ENCODE measurements around the gene CFAP46. TPM values are rescaled to one million over a fixed set of nuclear protein-coding genes. Genes with fewer than 3 reads are reported as not detected.

Gene CFAP46
- polyA plus RNA-seq, 3 donors, result 0.07 TPM; not detected in 2

GRCh38 chr10:132840698-132841614 lies 101.4 kb downstream of the CFAP46 start:
- no peak overlapping the region for H3K4me3 Mint-ChIP-seq
- TF ChIP-seq, protein P1, sequence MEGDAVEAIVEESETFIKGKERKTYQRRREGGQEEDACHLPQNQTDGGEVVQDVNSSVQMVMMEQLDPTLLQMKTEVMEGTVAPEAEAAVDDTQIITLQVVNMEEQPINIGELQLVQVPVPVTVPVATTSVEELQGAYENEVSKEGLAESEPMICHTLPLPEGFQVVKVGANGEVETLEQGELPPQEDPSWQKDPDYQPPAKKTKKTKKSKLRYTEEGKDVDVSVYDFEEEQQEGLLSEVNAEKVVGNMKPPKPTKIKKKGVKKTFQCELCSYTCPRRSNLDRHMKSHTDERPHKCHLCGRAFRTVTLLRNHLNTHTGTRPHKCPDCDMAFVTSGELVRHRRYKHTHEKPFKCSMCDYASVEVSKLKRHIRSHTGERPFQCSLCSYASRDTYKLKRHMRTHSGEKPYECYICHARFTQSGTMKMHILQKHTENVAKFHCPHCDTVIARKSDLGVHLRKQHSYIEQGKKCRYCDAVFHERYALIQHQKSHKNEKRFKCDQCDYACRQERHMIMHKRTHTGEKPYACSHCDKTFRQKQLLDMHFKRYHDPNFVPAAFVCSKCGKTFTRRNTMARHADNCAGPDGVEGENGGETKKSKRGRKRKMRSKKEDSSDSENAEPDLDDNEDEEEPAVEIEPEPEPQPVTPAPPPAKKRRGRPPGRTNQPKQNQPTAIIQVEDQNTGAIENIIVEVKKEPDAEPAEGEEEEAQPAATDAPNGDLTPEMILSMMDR (IDR thresholded peaks at IDR 0.05), result no peak
- H3K27me3 ChIP-seq (ENCODE audit: control insufficient read depth in 2 of 2, insufficient read depth in 2 of 2, low read length in 2 of 2), result no peaks in the 10 kb centered on the region

DNA sequence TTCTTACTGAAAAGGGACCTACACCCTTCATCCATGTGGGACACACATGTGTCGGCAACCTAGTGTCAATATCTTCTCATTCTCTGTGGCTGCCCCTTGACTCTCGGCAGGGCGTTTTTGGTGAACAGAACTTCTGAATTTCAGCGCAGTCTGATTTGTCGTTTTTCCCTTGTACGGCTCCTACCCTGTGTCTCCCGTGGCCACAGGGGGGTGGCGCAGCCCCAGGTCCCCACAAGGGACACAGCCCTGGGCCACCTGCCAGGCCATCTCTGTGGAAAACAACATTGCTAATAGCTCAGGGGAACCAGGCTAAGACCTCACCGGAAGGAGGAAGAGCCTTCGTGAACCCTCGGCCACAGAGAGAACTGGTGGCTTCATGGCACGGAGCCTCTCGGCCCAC lies 103.3 kb downstream of the CFAP46 start:
- Mint-ChIP-seq H3K4me1 (no peaks in the 10 kb centered on the region), H3K27me3 (ENCODE audit: low read depth in 3 of 3) (peaks cover 1 to 5% (median 3%) of the 10 kb centered on the region in 3 donors), H3K9me3 (peaks cover 14 to 24% (median 19%) of the 10 kb centered on the region in 7 donors), H3K27ac (no peak overlapping the region), H3K36me3 (no peaks in the 10 kb centered on the region), H3K4me3 (no peak overlapping the region)
- no peak overlapping the region for H3K4me3 ChIP-seq (replicated peaks in 1 of 3; ENCODE audit: low read depth in 2 of 3, low read length in 3 of 3)
- no peaks in the 10 kb centered on the region for H3K79me2 ChIP-seq (ENCODE audit: insufficient read depth, low read length)
- no peak overlapping the region for H2AFZ ChIP-seq (ENCODE audit: insufficient read depth, low read depth, low read length, poor library complexity, severe bottlenecking)
- H3K9me3 ChIP-seq (replicated peaks in 1 of 2; ENCODE audit: control insufficient read depth in 1 of 2, insufficient read depth in 1 of 2, low read length in 2 of 2), result peaks cover 14 to 27% of the 10 kb centered on the region in 2 donors
- no peaks in the 10 kb centered on the region for H3K4me1 ChIP-seq (ENCODE audit: control insufficient read depth in 1 of 2, insufficient read depth in 2 of 2, low read length in 2 of 2)
- H3K4me2 ChIP-seq (replicated peaks; ENCODE audit: extremely low read depth, low read length, poor library complexity, severe bottlenecking), result no peak overlapping the region
- no peak overlapping the region for H3K27ac ChIP-seq (ENCODE audit: low read depth in 1 of 2, low read length in 2 of 2)
- 91% methylated on average over 11 of the region's 13 CpGs for WGBS (ENCODE audit: insufficient coverage)
- no peaks in the 10 kb centered on the region for H3K36me3 ChIP-seq (replicated peaks in 1 of 2; ENCODE audit: control insufficient read depth in 1 of 2, insufficient read depth in 2 of 2, low read length in 2 of 2)
- no peak overlapping the region for H3K9ac ChIP-seq (ENCODE audit: insufficient read depth, low read length, poor library complexity, severe bottlenecking)
- H4K20me1 ChIP-seq (ENCODE audit: insufficient read depth, low read length), result no peaks in the 10 kb centered on the region
- TF ChIP-seq, protein P1 (IDR thresholded peaks at IDR 0.05), result no peak
- DNase-seq, result no peak
- H3K27me3 ChIP-seq (ENCODE audit: control insufficient read depth in 2 of 2, insufficient read depth in 2 of 2, low read length in 2 of 2), result no peaks in the 10 kb centered on the region
- intact Hi-C loops (cut with micrococcal nuclease), result no loop called here

More at GRCh38 chr10:132840698-132841614, 101.4 kb downstream of the CFAP46 start:
- Mint-ChIP-seq H3K27me3 (ENCODE audit: low read depth in 3 of 3) (peaks cover 2 to 7% (median 3%) of the 10 kb centered on the region in 3 donors), H3K9me3 (peaks cover 14 to 24% (median 19%) of the 10 kb centered on the region in 7 donors), H3K36me3 (no peaks in the 10 kb centered on the region), H3K4me1 (no peaks in the 10 kb centered on the region), H3K27ac (no peak overlapping the region)
- intact Hi-C loops (cut with micrococcal nuclease), result no loop called here
- Histone ChIP-seq H3K4me3 (replicated peaks in 1 of 3; ENCODE audit: low read depth in 2 of 3, low read length in 3 of 3) (no peak overlapping the region), H4K20me1 (ENCODE audit: insufficient read depth, low read length) (no peaks in the 10 kb centered on the region), H3K4me1 (ENCODE audit: control insufficient read depth in 1 of 2, insufficient read depth in 2 of 2, low read length in 2 of 2) (no peaks in the 10 kb centered on the region), H2AFZ (ENCODE audit: insufficient read depth, low read depth, low read length, poor library complexity, severe bottlenecking) (no peak overlapping the region), H3K79me2 (ENCODE audit: insufficient read depth, low read length) (no peaks in the 10 kb centered on the region), H3K9ac (ENCODE audit: insufficient read depth, low read length, poor library complexity, severe bottlenecking) (no peak overlapping the region), H3K4me2 (replicated peaks; ENCODE audit: extremely low read depth, low read length, poor library complexity, severe bottlenecking) (no peak overlapping the region), H3K9me3 (replicated peaks in 1 of 2; ENCODE audit: control insufficient read depth in 1 of 2, insufficient read depth in 1 of 2, low read length in 2 of 2) (peaks cover 14 to 27% of the 10 kb centered on the region in 2 donors), H3K36me3 (replicated peaks in 1 of 2; ENCODE audit: control insufficient read depth in 1 of 2, insufficient read depth in 2 of 2, low read length in 2 of 2) (no peaks in the 10 kb centered on the region), H3K27ac (ENCODE audit: low read depth in 1 of 2, low read length in 2 of 2) (no peak overlapping the region)
- DNase-seq, result no peak
- WGBS (ENCODE audit: insufficient coverage), result 95% methylated on average over 20 of the region's 24 CpGs

All from CD14-positive monocyte (primary cell).